CD4-positive, alpha-beta T cell (primary cell): ENCODE results near the gene FGD5. TPM values are rescaled to one million over a fixed set of nuclear protein-coding genes. Genes with fewer than 3 reads are reported as not detected.

ENCODE experiments used
- ATAC-seq: fragments of 200-7000 bp; cut with Tn5 transposase; one replicate; pipeline ENCODE4 v1.10.0; 2022; ENCODE audit warnings: mild to moderate bottlenecking; ENCODE audit not compliant: poor library complexity
- CTCF ChIA-PET: fragments of 350-600 bp; sonication (Branson Sonifier 250); formaldehyde crosslinking; loops from one replicate; lab custom pipeline; 2021; ENCODE audit warnings: antibody characterized with exemption, inconsistent platforms; lab: Charles Lee
- POLR2A ChIA-PET: fragments of 350-600 bp; sonication (Branson Sonifier 250); formaldehyde crosslinking; loops from one replicate; lab custom pipeline; 2021; ENCODE audit warnings: antibody characterized with exemption, inconsistent platforms; lab: Charles Lee
- DNase-seq, 14 experiments: peaks; one replicate each; pipeline ENCODE4 v3.0.0-alpha.2; 2013 to 2020; ENCODE audit warnings: mixed read lengths in 2 of 14
- H3K27ac ChIP-seq, 2 donors: one replicate each; pipeline versions ENCODE4 v1.5.1 to v1.7.0; 2013; ENCODE audit warnings: low read length in 2 of 2, low read depth in 1 of 2, mild to moderate bottlenecking in 1 of 2
- H3K27me3 ChIP-seq, 2 experiments: 1 replicate in 1 of 2; 2 replicates in 1 of 2; pipeline versions ENCODE4 v1.6.1 to v1.7.0; 2013; ENCODE audit warnings: low read length in 2 of 2, control low read depth in 1 of 2, mild to moderate bottlenecking in 1 of 2, moderate library complexity in 1 of 2; ENCODE audit not compliant: insufficient read depth in 2 of 2, control insufficient read depth in 1 of 2
- H3K36me3 ChIP-seq: one replicate; pipeline ENCODE4 v1.6.1; 2013; ENCODE audit warnings: low read length, control low read depth; ENCODE audit not compliant: insufficient read depth
- H3K4me1 ChIP-seq: one replicate; pipeline ENCODE4 v1.6.1; 2013; ENCODE audit warnings: low read length, control low read depth; ENCODE audit not compliant: insufficient read depth
- H3K4me3 ChIP-seq: one replicate; pipeline ENCODE4 v1.5.1; 2013; ENCODE audit warnings: mild to moderate bottlenecking, low read length, moderate library complexity
- H3K9me3 ChIP-seq, 2 experiments: 1 replicate in 1 of 2; 2 replicates in 1 of 2; pipeline versions ENCODE4 v1.6.1 to v1.7.0; 2013; ENCODE audit warnings: low read length in 2 of 2, mild to moderate bottlenecking in 2 of 2, control low read depth in 1 of 2, moderate library complexity in 1 of 2; ENCODE audit not compliant: control insufficient read depth in 1 of 2, insufficient read depth in 1 of 2
- H3K27ac Mint-ChIP-seq: one replicate; pipeline ENCODE4 v1.8.0; 2020; ENCODE audit warnings: mixed read lengths
- H3K27me3 Mint-ChIP-seq: one replicate; pipeline ENCODE4 v1.8.0; 2021; ENCODE audit warnings: mixed read lengths
- H3K36me3 Mint-ChIP-seq: one replicate; pipeline ENCODE4 v1.8.0; 2021; ENCODE audit warnings: low read depth, mixed read lengths
- H3K4me1 Mint-ChIP-seq: one replicate; pipeline ENCODE4 v1.8.0; 2021; ENCODE audit warnings: low read depth, mixed read lengths
- H3K4me3 Mint-ChIP-seq: one replicate; pipeline ENCODE4 v1.8.0; 2020; ENCODE audit warnings: mild to moderate bottlenecking, mixed read lengths
- H3K9me3 Mint-ChIP-seq: one replicate; pipeline ENCODE4 v1.8.0; 2020; ENCODE audit warnings: mixed read lengths
- CTCF ChIP-seq: fragments of 200-600 bp; IDR thresholded peaks from one replicate; pipeline ENCODE4 v1.8.0; 2022; ENCODE audit warnings: antibody characterized with exemption, mild to moderate bottlenecking
- intact Hi-C, 2 experiments: fragments of 100-400 bp; cut with DNase I in 1 of 2; cut with micrococcal nuclease in 1 of 2; formaldehyde crosslinking; loops; one replicate each; pipeline versions ENCODE4 v1.15.1 to v1.9.0; 2023 to 2025; cut with DNase I, micrococcal nuclease
- total RNA-seq, 174 experiments: library from RNA in 2 of 174; stranded (reverse) in 2 of 174; gene quantifications; one replicate each; pipeline ENCODE4 v1.2.3 and lab custom pipeline; 2021 to 2026

FGD5 gene
- total RNA-seq, 2 experiments from 2014 or later, result not detected

- Mint-ChIP-seq H3K27ac (no peak overlapping the region), H3K36me3 (no peaks in the 10 kb centered on the region), H3K9me3 (no peaks in the 10 kb centered on the region), H3K4me1 (no peaks in the 10 kb centered on the region), H3K4me3 (no peak overlapping the region), H3K27me3 (peaks cover 5% of the 10 kb centered on the region)
- Histone ChIP-seq H3K4me3 (no peak overlapping the region), H3K9me3 (peaks cover 0 to 3% of the 10 kb centered on the region in 2 experiments), H3K27me3 (peaks cover 0 to 3% of the 10 kb centered on the region in 2 experiments), H3K27ac (no peak overlapping the region), H3K36me3 (no peaks in the 10 kb centered on the region), H3K4me1 (no peaks in the 10 kb centered on the region)
- ChIA-PET POLR2A (no interaction called here), CTCF (no interaction called here)
- no peak for DNase-seq
- ATAC-seq, result no peak
- intact Hi-C loops, result no loop called here
- no peak for TF ChIP-seq CTCF
These were observed 45.5 kb upstream of the FGD5 start for GRCh38 chr3:14773281-14773680.

- intact Hi-C loops, result no loop called here
- no peak overlapping the region for H3K27ac Mint-ChIP-seq
- CTCF ChIA-PET, result no interaction called here
- H3K9me3 ChIP-seq, result peaks cover 0 to 8% of the 10 kb centered on the region in 2 experiments
- H3K27me3 Mint-ChIP-seq, result peaks cover 5% of the 10 kb centered on the region
- H3K27me3 ChIP-seq, result peaks cover 0 to 3% of the 10 kb centered on the region in 2 experiments
- no peak for DNase-seq
- H3K27ac ChIP-seq, result no peak overlapping the region
- no peaks in the 10 kb centered on the region for H3K4me1 ChIP-seq
- no peak for TF ChIP-seq CTCF
- H3K36me3 Mint-ChIP-seq, result no peaks in the 10 kb centered on the region
- no peaks in the 10 kb centered on the region for H3K9me3 Mint-ChIP-seq
- ATAC-seq, result no peak
- POLR2A ChIA-PET, result no interaction called here
- H3K36me3 ChIP-seq, result no peaks in the 10 kb centered on the region
- no peak overlapping the region for H3K4me3 ChIP-seq
- no peak overlapping the region for H3K4me3 Mint-ChIP-seq
- H3K4me1 Mint-ChIP-seq, result no peaks in the 10 kb centered on the region
These were observed 45.1 kb upstream of the FGD5 start for GRCh38 chr3:14773691-14774128.

GRCh38 chr3:14774431-14774830, 44.3 kb upstream of the FGD5 start:
- Histone ChIP-seq H3K27ac (no peak overlapping the region), H3K4me1 (no peaks in the 10 kb centered on the region), H3K36me3 (no peaks in the 10 kb centered on the region), H3K9me3 (peaks cover 0 to 8% of the 10 kb centered on the region in 2 experiments), H3K27me3 (peaks cover 0 to 3% of the 10 kb centered on the region in 2 experiments), H3K4me3 (no peak overlapping the region)
- ChIA-PET POLR2A (no interaction called here), CTCF (no interaction called here)
- no peak for DNase-seq
- intact Hi-C loops, result no loop called here
- H3K27ac Mint-ChIP-seq, result no peak overlapping the region
- no peaks in the 10 kb centered on the region for H3K27me3 Mint-ChIP-seq
- no peaks in the 10 kb centered on the region for H3K4me1 Mint-ChIP-seq
- H3K4me3 Mint-ChIP-seq, result no peak overlapping the region
- ATAC-seq, result no peak
- no peaks in the 10 kb centered on the region for H3K9me3 Mint-ChIP-seq
- TF ChIP-seq CTCF, result no peak
- no peaks in the 10 kb centered on the region for H3K36me3 Mint-ChIP-seq
